NCI-H446 treated with DMSO at 0.1 percent for 48 hours (cell line): ENCODE results near the gene DLG3.
"Not testable (repeated sequence)": the region's sequence is repeated elsewhere in the genome, so short reads cannot be mapped to it uniquely, and the experiment has no call there.

Source experiments
- DNase-seq: peaks from one replicate; lab custom pipeline; 2025; lab: John Stamatoyannopoulos, UW

Gene DLG3

GRCh38 chrX:70444326-70444945, at the start of gene DLG3:
Gene DLG3, plus strand, starts transcription at chrX:70444835. Its CDS starts 367 bp downstream, at chrX:70445202.
- DNase-seq = no peak

GRCh38 chrX:70398899-70399298, 45.7 kb upstream of the DLG3 start:
- no peak for DNase-seq

- DNase-seq = not testable (repeated sequence)
These were observed 44.5 kb upstream of the DLG3 start for GRCh38 chrX:70400181-70400580.

GRCh38 chrX:70402721-70403120, 41.9 kb upstream of the DLG3 start:
- no peak for DNase-seq

GRCh38 chrX:70405003-70405402, 39.6 kb upstream of the DLG3 start:
- DNase-seq = no peak

GRCh38 chrX:70410921-70411320, 33.7 kb upstream of the DLG3 start:
- no peak for DNase-seq

- no peak for DNase-seq
These were observed 33.2 kb upstream of the DLG3 start for GRCh38 chrX:70411475-70411874.

GRCh38 chrX:70421618-70422017, 23.0 kb upstream of the DLG3 start:
- DNase-seq = no peak

GRCh38 chrX:70422851-70423341, 21.7 kb upstream of the DLG3 start, which contains the start of gene GDPD2:
Gene GDPD2, plus strand, starts transcription at chrX:70423314. Its CDS starts 1,671 bp downstream, at chrX:70424985.
- DNase-seq = no peak

GRCh38 chrX:70423936-70424675, 20.5 kb upstream of the DLG3 start:
- DNase-seq = no peak

GRCh38 chrX:70424801-70425200, 19.8 kb upstream of the DLG3 start:
- no peak for DNase-seq

GRCh38 chrX:70426286-70427278, 18.1 kb upstream of the DLG3 start:
- no peak for DNase-seq

- no peak for DNase-seq
These were observed 17.3 kb upstream of the DLG3 start for GRCh38 chrX:70427365-70427764.

GRCh38 chrX:70429759-70430158, 14.9 kb upstream of the DLG3 start:
- no peak for DNase-seq

GRCh38 chrX:70432936-70433847, 11.4 kb upstream of the DLG3 start:
- DNase-seq = no peak

GRCh38 chrX:70433848-70434351, 10.7 kb upstream of the DLG3 start:
- DNase-seq = no peak

- DNase-seq = peak; percentile 55
These were observed 10.2 kb upstream of the DLG3 start for GRCh38 chrX:70434352-70434866.

- DNase-seq = no peak
These were observed 9.6 kb upstream of the DLG3 start for GRCh38 chrX:70434914-70435586.

- no peak for DNase-seq
These were observed 8.3 kb upstream of the DLG3 start for GRCh38 chrX:70436343-70436742.

- no peak for DNase-seq
These were observed 7.6 kb upstream of the DLG3 start for GRCh38 chrX:70437011-70437410.
